Nephron (organoid): ENCODE results near the gene PARP9.

Experiments used
- H3K27ac Mint-ChIP-seq, 3 experiments: 2 replicates each; pipeline ENCODE4 v1.8.0; 2020; ENCODE audit warnings: mixed read lengths in 3 of 3, mild to moderate bottlenecking in 2 of 3, moderate library complexity in 1 of 3
- H3K27me3 Mint-ChIP-seq: 2 replicates; pipeline ENCODE4 v1.8.0; 2021; ENCODE audit warnings: low read depth, mild to moderate bottlenecking, moderate library complexity, mixed read lengths
- H3K36me3 Mint-ChIP-seq: 2 replicates; pipeline ENCODE4 v1.8.0; 2020; ENCODE audit warnings: low read depth, mixed read lengths
- H3K4me1 Mint-ChIP-seq: 2 replicates; pipeline ENCODE4 v1.8.0; 2020; ENCODE audit warnings: mixed read lengths
- H3K4me3 Mint-ChIP-seq, 3 experiments: 2 replicates each; pipeline ENCODE4 v1.8.0; 2020; ENCODE audit warnings: mild to moderate bottlenecking in 3 of 3, mixed read lengths in 3 of 3, moderate library complexity in 2 of 3
- H3K9me3 Mint-ChIP-seq: 2 replicates; pipeline ENCODE4 v1.8.0; 2020; ENCODE audit warnings: mixed read lengths
- CTCF ChIP-seq, 3 experiments: fragments of 200-600 bp; sonication (generic); IDR thresholded peaks; one replicate each; pipeline ENCODE4 v1.5.0; 2021; ENCODE audit warnings: antibody characterized with exemption in 3 of 3; ENCODE audit not compliant: unreplicated experiment in 3 of 3

Gene PARP9

GRCh38 chr3:122603056-122603455 is 39.0 kb upstream of the PARP9 start:
- Mint-ChIP-seq H3K27me3 (peaks cover 3% of the 10 kb centered on the region), H3K4me1 (no peaks in the 10 kb centered on the region), H3K27ac (no peak overlapping the region), H3K9me3 (no peaks in the 10 kb centered on the region), H3K36me3 (no peaks in the 10 kb centered on the region), H3K4me3 (no peak overlapping the region)
- no peak for TF ChIP-seq CTCF (IDR thresholded peaks at IDR 0.05; ENCODE audit: unreplicated experiment in 3 of 3)

- Mint-ChIP-seq H3K9me3 (no peaks in the 10 kb centered on the region), H3K4me1 (no peaks in the 10 kb centered on the region), H3K36me3 (no peaks in the 10 kb centered on the region), H3K27ac (no peak overlapping the region), H3K4me3 (no peak overlapping the region), H3K27me3 (peaks cover 3% of the 10 kb centered on the region)
- TF ChIP-seq CTCF (IDR thresholded peaks at IDR 0.05; ENCODE audit: unreplicated experiment in 3 of 3) = no peak
These were observed 38.1 kb upstream of the PARP9 start for GRCh38 chr3:122602011-122602710.

- H3K27ac Mint-ChIP-seq = no peak overlapping the region
- H3K36me3 Mint-ChIP-seq = no peaks in the 10 kb centered on the region
- no peaks in the 10 kb centered on the region for H3K4me1 Mint-ChIP-seq
- H3K9me3 Mint-ChIP-seq = no peaks in the 10 kb centered on the region
- H3K27me3 Mint-ChIP-seq = peaks cover 3% of the 10 kb centered on the region
- no peak overlapping the region for H3K4me3 Mint-ChIP-seq
- TF ChIP-seq CTCF (IDR thresholded peaks at IDR 0.05; ENCODE audit: unreplicated experiment in 3 of 3) = no peak
These were observed 34.5 kb upstream of the PARP9 start for GRCh38 chr3:122598556-122598955.

- H3K27ac Mint-ChIP-seq = no peak overlapping the region
- H3K27me3 Mint-ChIP-seq = peaks cover 3% of the 10 kb centered on the region
- H3K4me1 Mint-ChIP-seq = no peaks in the 10 kb centered on the region
- H3K36me3 Mint-ChIP-seq = no peaks in the 10 kb centered on the region
- TF ChIP-seq CTCF (IDR thresholded peaks at IDR 0.05; ENCODE audit: unreplicated experiment in 3 of 3) = no peak
- H3K9me3 Mint-ChIP-seq = no peaks in the 10 kb centered on the region
- H3K4me3 Mint-ChIP-seq = no peak overlapping the region
These were observed 34.1 kb upstream of the PARP9 start for GRCh38 chr3:122598151-122598550.

- Mint-ChIP-seq H3K36me3 (no peaks in the 10 kb centered on the region), H3K4me1 (no peaks in the 10 kb centered on the region), H3K27me3 (peaks cover 1% of the 10 kb centered on the region), H3K4me3 (no peak overlapping the region), H3K27ac (no peak overlapping the region), H3K9me3 (no peaks in the 10 kb centered on the region)
- no peak for TF ChIP-seq CTCF (IDR thresholded peaks at IDR 0.05; ENCODE audit: unreplicated experiment in 3 of 3)
These were observed 29.9 kb upstream of the PARP9 start for GRCh38 chr3:122594025-122594424.

- Mint-ChIP-seq H3K4me3 (no peak overlapping the region), H3K27ac (no peak overlapping the region), H3K27me3 (peaks cover 4% of the 10 kb centered on the region), H3K9me3 (no peaks in the 10 kb centered on the region), H3K36me3 (no peaks in the 10 kb centered on the region), H3K4me1 (no peaks in the 10 kb centered on the region)
- TF ChIP-seq CTCF (IDR thresholded peaks at IDR 0.05; ENCODE audit: unreplicated experiment in 3 of 3) = no peak
These were observed 26.5 kb upstream of the PARP9 start for GRCh38 chr3:122590610-122591009.
